ENCODE results near the gene FBXO34.

GRCh38 chr14:55349565-55349964, 78.3 kb downstream of the FBXO34 start:
- no peak for TF ChIP-seq CEBPB (IDR thresholded peaks at IDR 0.05)
- TF ChIP-seq, protein P1, sequence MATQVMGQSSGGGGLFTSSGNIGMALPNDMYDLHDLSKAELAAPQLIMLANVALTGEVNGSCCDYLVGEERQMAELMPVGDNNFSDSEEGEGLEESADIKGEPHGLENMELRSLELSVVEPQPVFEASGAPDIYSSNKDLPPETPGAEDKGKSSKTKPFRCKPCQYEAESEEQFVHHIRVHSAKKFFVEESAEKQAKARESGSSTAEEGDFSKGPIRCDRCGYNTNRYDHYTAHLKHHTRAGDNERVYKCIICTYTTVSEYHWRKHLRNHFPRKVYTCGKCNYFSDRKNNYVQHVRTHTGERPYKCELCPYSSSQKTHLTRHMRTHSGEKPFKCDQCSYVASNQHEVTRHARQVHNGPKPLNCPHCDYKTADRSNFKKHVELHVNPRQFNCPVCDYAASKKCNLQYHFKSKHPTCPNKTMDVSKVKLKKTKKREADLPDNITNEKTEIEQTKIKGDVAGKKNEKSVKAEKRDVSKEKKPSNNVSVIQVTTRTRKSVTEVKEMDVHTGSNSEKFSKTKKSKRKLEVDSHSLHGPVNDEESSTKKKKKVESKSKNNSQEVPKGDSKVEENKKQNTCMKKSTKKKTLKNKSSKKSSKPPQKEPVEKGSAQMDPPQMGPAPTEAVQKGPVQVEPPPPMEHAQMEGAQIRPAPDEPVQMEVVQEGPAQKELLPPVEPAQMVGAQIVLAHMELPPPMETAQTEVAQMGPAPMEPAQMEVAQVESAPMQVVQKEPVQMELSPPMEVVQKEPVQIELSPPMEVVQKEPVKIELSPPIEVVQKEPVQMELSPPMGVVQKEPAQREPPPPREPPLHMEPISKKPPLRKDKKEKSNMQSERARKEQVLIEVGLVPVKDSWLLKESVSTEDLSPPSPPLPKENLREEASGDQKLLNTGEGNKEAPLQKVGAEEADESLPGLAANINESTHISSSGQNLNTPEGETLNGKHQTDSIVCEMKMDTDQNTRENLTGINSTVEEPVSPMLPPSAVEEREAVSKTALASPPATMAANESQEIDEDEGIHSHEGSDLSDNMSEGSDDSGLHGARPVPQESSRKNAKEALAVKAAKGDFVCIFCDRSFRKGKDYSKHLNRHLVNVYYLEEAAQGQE (IDR thresholded peaks at IDR 0.05; ENCODE audit: low read depth), result no peak
- no peak for TF ChIP-seq YY1 (IDR thresholded peaks at IDR 0.05; ENCODE audit: low read depth)
- no peak for TF ChIP-seq TCF12 (IDR thresholded peaks at IDR 0.05; ENCODE audit: low read depth)

All from Ishikawa (cell line).